Astrocyte of the cerebellum (primary cell): ENCODE measurements around the gene ACYP2.
"Not testable (repeated sequence)": the region's sequence is repeated elsewhere in the genome, so short reads cannot be mapped to it uniquely, and the experiment has no call there.

Source experiments
- DNase-seq: peaks from one replicate; pipeline ENCODE4 v3.0.0-alpha.2; 2011; ENCODE audit warnings: low read depth
- H3K4me3 ChIP-seq: 2 replicates; pipeline ENCODE4 v1.5.1; 2011; ENCODE audit warnings: mild to moderate bottlenecking, low read depth, low read length, moderate library complexity
- in situ Hi-C: cut with HindIII; loops from 2 replicates; pipeline ENCODE4 v1.10.0; 2017; ENCODE audit warnings: low sequenced_read_pairs
- TF ChIP-seq, protein P1 (sequence below): IDR thresholded peaks from 2 replicates; pipeline ENCODE4 v1.5.1; 2012; ENCODE audit warnings: low read length, low read depth, moderate library complexity, mild to moderate bottlenecking; ENCODE audit errors: missing control alignments

ACYP2 gene

DNA sequence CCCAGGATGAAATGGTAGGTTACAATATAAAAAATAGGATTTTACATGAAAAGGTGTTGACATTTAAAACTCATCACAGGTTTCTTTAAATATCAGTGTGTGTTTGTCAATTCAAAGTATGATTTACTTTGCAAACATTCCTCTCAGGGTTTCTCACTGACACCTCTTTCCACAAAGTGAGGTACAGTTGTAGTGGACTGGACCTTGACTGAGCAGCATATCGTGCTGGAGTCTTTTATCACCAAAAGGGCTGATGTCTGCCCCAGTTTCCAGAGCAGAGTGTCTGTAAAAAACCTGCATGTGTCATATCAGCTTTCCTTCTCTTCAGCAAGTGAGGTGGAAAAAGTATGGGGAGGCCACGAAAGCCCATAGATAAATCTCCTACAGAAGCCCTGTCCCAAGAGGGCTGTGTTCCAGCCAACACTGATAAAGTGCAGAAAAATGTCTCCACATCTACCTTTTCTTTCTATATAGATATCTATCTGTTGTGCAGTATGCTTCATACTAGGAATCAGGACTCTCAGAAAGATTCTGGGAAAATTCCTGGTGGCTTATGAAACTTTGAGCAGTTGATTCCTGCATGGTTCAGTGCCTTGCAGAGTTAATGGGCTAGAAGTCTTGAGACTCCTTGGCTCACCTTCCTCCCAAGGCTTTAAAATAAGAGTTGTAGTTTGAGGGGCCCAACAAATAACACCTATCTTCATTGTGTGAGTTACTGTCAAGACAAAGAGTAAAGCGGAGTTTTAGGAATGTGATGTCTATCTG is 6.9 kb downstream of the ACYP2 start:
- DNase-seq, result no peak
- TF ChIP-seq, protein P1, sequence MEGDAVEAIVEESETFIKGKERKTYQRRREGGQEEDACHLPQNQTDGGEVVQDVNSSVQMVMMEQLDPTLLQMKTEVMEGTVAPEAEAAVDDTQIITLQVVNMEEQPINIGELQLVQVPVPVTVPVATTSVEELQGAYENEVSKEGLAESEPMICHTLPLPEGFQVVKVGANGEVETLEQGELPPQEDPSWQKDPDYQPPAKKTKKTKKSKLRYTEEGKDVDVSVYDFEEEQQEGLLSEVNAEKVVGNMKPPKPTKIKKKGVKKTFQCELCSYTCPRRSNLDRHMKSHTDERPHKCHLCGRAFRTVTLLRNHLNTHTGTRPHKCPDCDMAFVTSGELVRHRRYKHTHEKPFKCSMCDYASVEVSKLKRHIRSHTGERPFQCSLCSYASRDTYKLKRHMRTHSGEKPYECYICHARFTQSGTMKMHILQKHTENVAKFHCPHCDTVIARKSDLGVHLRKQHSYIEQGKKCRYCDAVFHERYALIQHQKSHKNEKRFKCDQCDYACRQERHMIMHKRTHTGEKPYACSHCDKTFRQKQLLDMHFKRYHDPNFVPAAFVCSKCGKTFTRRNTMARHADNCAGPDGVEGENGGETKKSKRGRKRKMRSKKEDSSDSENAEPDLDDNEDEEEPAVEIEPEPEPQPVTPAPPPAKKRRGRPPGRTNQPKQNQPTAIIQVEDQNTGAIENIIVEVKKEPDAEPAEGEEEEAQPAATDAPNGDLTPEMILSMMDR, result no peak
- in situ Hi-C loops, result no loop called here
- H3K4me3 ChIP-seq, result no peak overlapping the region

GRCh38 chr2:54122939-54123338 is 7.5 kb downstream of the ACYP2 start:
- in situ Hi-C loops, result no loop called here
- no peak for DNase-seq
- TF ChIP-seq, protein P1, result no peak
- H3K4me3 ChIP-seq, result no peak overlapping the region

GRCh38 chr2:54127174-54127573 is 11.8 kb downstream of the ACYP2 start:
- DNase-seq, H3K4me3 ChIP-seq, in situ Hi-C loops: not testable (repeated sequence)

- in situ Hi-C loops, result no loop called here
- H3K4me3 ChIP-seq, result no peak overlapping the region
- TF ChIP-seq, protein P1, result no peak
- no peak for DNase-seq
Measured at GRCh38 chr2:54133056-54133455, 17.6 kb downstream of the ACYP2 start.

GRCh38 chr2:54139210-54139609 is 23.8 kb downstream of the ACYP2 start:
- TF ChIP-seq, protein P1, result no peak
- DNase-seq, result no peak
- no peak overlapping the region for H3K4me3 ChIP-seq
- in situ Hi-C loops, result no loop called here

DNA sequence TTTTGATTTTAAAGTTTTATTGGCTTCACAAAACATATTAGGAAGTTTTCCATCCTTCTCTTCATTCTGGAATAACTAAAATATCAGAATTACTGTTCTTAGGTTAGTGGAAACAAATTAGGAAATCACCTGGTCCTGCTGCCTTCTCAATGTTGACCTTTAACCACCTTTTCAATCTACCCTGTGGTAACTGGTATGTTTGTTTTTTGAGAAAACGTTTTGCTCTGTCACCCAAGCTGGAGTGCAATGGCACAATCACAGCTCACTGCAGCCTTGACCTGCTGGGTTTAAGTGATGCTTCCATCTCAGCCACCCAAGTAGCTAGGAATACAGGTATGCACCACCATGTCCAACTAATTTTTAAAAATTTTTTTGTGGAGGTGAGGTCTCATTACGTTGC is 28.4 kb downstream of the ACYP2 start:
- DNase-seq, result no peak
- in situ Hi-C loops, result no loop called here
- no peak overlapping the region for H3K4me3 ChIP-seq
- TF ChIP-seq, protein P1, result no peak

DNA sequence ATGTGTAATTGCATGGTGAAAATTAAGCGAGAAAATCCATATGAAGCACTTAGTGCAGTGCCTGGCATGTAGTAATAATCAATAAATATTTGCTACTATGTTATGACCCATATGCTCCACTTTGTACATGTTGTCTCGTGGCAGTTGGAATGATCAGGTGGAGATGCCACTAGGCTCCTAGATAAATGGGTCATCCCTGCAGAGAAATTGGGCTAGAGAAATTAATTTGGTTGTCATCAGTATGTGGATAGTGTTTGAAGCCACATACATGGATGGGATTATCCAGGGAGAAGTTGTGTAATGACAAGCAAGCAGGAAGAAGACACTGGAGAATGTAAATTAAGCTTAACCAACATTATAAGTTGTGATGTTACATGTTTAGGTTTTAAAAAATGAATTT is 33.0 kb downstream of the ACYP2 start:
- no peak for DNase-seq
- H3K4me3 ChIP-seq, result no peak overlapping the region
- TF ChIP-seq, protein P1, result no peak
- in situ Hi-C loops, result no loop called here
